Adrenal gland (tissue), 5 donors: Measurements from ENCODE around the gene SLIT3.

ENCODE experiments used
- POLR2A ChIP-seq, 2 donors: fragments of 450-650 bp; IDR thresholded peaks; one replicate each; pipeline ENCODE4 v1.6.1; 2017; ENCODE audit warnings: antibody characterized with exemption in 2 of 2, mild to moderate bottlenecking in 2 of 2, moderate library complexity in 1 of 2
- TF ChIP-seq, protein P1 (sequence below), 6 experiments: fragments of 450-650 bp in 4 of 6; fragments of 200-600 bp in 2 of 6; sonication (generic) in 1 of 6; IDR thresholded peaks; 1 replicate in 5 of 6; 2 replicates in 1 of 6; pipeline versions ENCODE4 v1.5.1 to v1.8.0; 2016 to 2021; ENCODE audit warnings: antibody characterized with exemption in 6 of 6, mild to moderate bottlenecking in 2 of 6, moderate library complexity in 1 of 6
- donor health status: DM: no; HTN: no; CAD: no.

- TF ChIP-seq, protein P1, sequence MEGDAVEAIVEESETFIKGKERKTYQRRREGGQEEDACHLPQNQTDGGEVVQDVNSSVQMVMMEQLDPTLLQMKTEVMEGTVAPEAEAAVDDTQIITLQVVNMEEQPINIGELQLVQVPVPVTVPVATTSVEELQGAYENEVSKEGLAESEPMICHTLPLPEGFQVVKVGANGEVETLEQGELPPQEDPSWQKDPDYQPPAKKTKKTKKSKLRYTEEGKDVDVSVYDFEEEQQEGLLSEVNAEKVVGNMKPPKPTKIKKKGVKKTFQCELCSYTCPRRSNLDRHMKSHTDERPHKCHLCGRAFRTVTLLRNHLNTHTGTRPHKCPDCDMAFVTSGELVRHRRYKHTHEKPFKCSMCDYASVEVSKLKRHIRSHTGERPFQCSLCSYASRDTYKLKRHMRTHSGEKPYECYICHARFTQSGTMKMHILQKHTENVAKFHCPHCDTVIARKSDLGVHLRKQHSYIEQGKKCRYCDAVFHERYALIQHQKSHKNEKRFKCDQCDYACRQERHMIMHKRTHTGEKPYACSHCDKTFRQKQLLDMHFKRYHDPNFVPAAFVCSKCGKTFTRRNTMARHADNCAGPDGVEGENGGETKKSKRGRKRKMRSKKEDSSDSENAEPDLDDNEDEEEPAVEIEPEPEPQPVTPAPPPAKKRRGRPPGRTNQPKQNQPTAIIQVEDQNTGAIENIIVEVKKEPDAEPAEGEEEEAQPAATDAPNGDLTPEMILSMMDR (IDR thresholded peaks at IDR 0.05) = no peak
- TF ChIP-seq POLR2A (IDR thresholded peaks at IDR 0.05) = no peak
Observed at GRCh38 chr5:168667301-168667840, 633.6 kb downstream of the SLIT3 start.
